Measurements from ENCODE around the gene COG8.

Gene COG8

GRCh38 chr16:69319826-69320739 lies 19.3 kb downstream of the COG8 start:
- no peak overlapping the region for H3K4me3 ChIP-seq (ENCODE audit: low read depth, low read length)
- no peak for TF ChIP-seq CTCF (IDR thresholded peaks at IDR 0.05; ENCODE audit: insufficient read depth, low read depth, low read length, missing control alignments)
- DNase-seq (ENCODE audit: low read depth): no peak

- DNase-seq (ENCODE audit: low read depth): no peak
- TF ChIP-seq CTCF (IDR thresholded peaks at IDR 0.05; ENCODE audit: insufficient read depth, low read depth, low read length, missing control alignments): no peak
- no peak overlapping the region for H3K4me3 ChIP-seq (ENCODE audit: low read depth, low read length)
These were observed 20.0 kb downstream of the COG8 start for GRCh38 chr16:69319381-69319780.

GRCh38 chr16:69318911-69319289 lies 20.5 kb downstream of the COG8 start:
- DNase-seq (ENCODE audit: low read depth): no peak
- TF ChIP-seq CTCF (IDR thresholded peaks at IDR 0.05; ENCODE audit: insufficient read depth, low read depth, low read length, missing control alignments): no peak
- no peak overlapping the region for H3K4me3 ChIP-seq (ENCODE audit: low read depth, low read length)

GRCh38 chr16:69318177-69318910 lies 21.0 kb downstream of the COG8 start:
- no peak for DNase-seq (ENCODE audit: low read depth)
- no peak overlapping the region for H3K4me3 ChIP-seq (ENCODE audit: low read depth, low read length)
- no peak for TF ChIP-seq CTCF (IDR thresholded peaks at IDR 0.05; ENCODE audit: insufficient read depth, low read depth, low read length, missing control alignments)

- no peak overlapping the region for H3K4me3 ChIP-seq (ENCODE audit: low read depth, low read length)
- DNase-seq (ENCODE audit: low read depth): no peak
These were observed 22.7 kb downstream of the COG8 start for GRCh38 chr16:69316595-69317034.

More at GRCh38 chr16:69316595-69317034, 22.7 kb downstream of the COG8 start:
- TF ChIP-seq CTCF (IDR thresholded peaks at IDR 0.05; ENCODE audit: insufficient read depth, low read depth, low read length, missing control alignments): no peak
